ENCODE results near the gene NEGR1. TPM values are rescaled to one million over a fixed set of nuclear protein-coding genes. Genes with fewer than 3 reads are reported as not detected.

The NEGR1 gene
- total RNA-seq, 1 donor from 2014 or later: 7.6 TPM

DNA sequence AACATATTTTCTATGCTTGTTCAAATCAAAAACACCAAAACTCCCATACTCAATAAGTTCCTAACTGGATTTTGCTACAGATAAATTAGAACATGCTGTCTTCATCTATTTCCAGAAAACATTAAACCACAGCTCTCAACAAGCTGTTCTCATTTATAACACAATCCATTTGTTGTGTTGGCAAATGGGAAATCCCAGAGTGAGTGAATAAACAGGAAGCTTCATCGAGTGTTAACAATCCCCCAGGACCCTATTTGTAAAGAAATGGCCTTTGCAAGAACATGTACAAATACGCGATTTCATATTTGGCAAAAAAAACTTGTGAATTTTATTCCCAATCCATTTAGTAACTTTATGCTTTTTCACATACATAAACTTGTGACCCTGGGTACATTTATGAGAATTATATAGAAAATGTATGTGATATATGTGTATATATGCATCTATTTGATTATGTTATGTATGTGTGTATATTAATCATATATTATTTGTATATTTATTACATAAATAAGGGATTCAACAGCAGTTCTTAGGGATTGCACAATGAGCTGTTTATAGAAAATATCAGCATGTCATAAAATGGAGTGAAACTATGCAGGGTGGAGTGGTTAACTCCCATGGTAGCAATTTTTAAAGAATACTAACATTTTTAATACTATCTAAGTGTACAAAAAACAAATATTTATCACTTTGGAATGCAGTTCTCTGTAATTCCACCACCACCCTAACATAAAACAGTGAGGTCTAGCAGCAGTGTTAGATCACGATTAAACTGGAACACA is 160.0 kb downstream of the NEGR1 start:
- no peak overlapping the region for H3K4me3 Mint-ChIP-seq (ENCODE audit: unreplicated experiment)
- no peaks in the 10 kb centered on the region for H3K27me3 Mint-ChIP-seq (ENCODE audit: unreplicated experiment)
- no peaks in the 10 kb centered on the region for H3K36me3 Mint-ChIP-seq (ENCODE audit: unreplicated experiment)
- H3K27ac Mint-ChIP-seq (ENCODE audit: unreplicated experiment): no peak overlapping the region
- no peak for DNase-seq (ENCODE audit: extremely low spot score, unreplicated experiment)
- H3K4me1 Mint-ChIP-seq (ENCODE audit: unreplicated experiment): peaks cover 12% of the 10 kb centered on the region
- TF ChIP-seq, protein P1, sequence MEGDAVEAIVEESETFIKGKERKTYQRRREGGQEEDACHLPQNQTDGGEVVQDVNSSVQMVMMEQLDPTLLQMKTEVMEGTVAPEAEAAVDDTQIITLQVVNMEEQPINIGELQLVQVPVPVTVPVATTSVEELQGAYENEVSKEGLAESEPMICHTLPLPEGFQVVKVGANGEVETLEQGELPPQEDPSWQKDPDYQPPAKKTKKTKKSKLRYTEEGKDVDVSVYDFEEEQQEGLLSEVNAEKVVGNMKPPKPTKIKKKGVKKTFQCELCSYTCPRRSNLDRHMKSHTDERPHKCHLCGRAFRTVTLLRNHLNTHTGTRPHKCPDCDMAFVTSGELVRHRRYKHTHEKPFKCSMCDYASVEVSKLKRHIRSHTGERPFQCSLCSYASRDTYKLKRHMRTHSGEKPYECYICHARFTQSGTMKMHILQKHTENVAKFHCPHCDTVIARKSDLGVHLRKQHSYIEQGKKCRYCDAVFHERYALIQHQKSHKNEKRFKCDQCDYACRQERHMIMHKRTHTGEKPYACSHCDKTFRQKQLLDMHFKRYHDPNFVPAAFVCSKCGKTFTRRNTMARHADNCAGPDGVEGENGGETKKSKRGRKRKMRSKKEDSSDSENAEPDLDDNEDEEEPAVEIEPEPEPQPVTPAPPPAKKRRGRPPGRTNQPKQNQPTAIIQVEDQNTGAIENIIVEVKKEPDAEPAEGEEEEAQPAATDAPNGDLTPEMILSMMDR (IDR thresholded peaks at IDR 0.05): no peak
- no peaks in the 10 kb centered on the region for H3K9me3 Mint-ChIP-seq (ENCODE audit: unreplicated experiment)

DNA sequence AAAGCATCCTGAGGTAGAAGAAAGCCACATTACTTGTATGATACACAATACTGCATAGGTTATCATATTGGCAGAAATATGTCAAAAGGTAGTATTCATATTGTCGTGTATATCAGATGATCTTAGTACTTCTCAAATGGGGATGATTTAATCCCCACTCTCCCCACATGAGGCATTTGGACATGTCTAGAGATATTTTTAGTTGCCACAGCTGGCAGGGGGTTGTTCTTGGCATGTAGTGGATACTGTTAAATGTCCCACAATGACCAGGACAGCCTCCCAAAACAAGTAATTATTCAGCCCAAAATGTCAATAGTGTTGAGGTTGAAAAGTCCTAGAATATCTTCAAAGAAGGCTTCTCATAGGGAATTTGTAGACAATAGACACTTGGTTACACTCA is 162.8 kb downstream of the NEGR1 start:
- H3K4me3 Mint-ChIP-seq (ENCODE audit: unreplicated experiment): no peak overlapping the region
- H3K27ac Mint-ChIP-seq (ENCODE audit: unreplicated experiment): no peak overlapping the region
- no peaks in the 10 kb centered on the region for H3K27me3 Mint-ChIP-seq (ENCODE audit: unreplicated experiment)
- TF ChIP-seq, protein P1 (IDR thresholded peaks at IDR 0.05): no peak
- peaks cover 6% of the 10 kb centered on the region for H3K4me1 Mint-ChIP-seq (ENCODE audit: unreplicated experiment)
- H3K9me3 Mint-ChIP-seq (ENCODE audit: unreplicated experiment): no peaks in the 10 kb centered on the region
- DNase-seq (ENCODE audit: extremely low spot score, unreplicated experiment): no peak
- H3K36me3 Mint-ChIP-seq (ENCODE audit: unreplicated experiment): no peaks in the 10 kb centered on the region

DNA sequence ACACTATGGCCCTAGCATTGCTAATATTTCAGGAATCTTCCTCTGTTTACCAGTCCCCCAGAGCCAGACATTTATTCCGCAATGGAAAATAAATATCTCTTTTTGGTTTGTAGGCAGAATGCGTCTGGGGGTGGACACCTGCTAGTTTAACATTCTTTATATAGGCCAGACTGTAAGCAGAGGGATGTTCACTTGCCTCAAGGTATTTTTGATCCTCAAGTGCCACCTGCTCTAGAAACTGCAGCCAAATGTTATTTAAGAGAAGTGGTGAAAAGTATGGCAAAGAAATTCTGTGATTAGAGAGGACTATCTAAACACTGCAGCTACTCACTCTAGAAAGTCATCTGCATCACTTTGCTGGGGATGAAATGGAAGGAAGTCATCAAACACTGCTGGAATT is 164.7 kb downstream of the NEGR1 start:
- H3K27me3 Mint-ChIP-seq (ENCODE audit: unreplicated experiment): no peaks in the 10 kb centered on the region
- H3K27ac Mint-ChIP-seq (ENCODE audit: unreplicated experiment): no peak overlapping the region

DNA sequence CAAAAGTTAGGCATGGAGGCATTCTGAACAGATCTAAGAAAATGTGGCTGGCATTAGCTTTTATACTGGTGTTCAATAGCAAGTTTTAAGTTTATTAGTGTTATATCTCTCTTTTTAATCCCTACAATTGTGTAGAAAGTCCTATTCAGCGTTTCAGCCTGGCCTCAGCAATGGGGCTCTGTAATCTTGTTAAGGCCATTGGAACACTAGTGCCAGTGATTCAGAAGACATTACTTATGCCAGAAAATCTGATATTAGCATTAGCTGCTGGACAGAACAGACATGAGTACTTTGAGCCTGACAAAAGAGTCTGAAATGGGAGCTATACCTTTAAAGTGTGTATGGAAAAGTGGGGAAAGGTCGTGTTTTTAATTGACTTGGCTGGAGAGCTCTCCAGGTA is 167.0 kb downstream of the NEGR1 start:
- no peaks in the 10 kb centered on the region for H3K4me1 Mint-ChIP-seq (ENCODE audit: unreplicated experiment)
- H3K9me3 Mint-ChIP-seq (ENCODE audit: unreplicated experiment): no peaks in the 10 kb centered on the region
- DNase-seq (ENCODE audit: extremely low spot score, unreplicated experiment): no peak
- TF ChIP-seq, protein P1 (IDR thresholded peaks at IDR 0.05): no peak
- no peak overlapping the region for H3K27ac Mint-ChIP-seq (ENCODE audit: unreplicated experiment)
- no peaks in the 10 kb centered on the region for H3K27me3 Mint-ChIP-seq (ENCODE audit: unreplicated experiment)
- no peak overlapping the region for H3K4me3 Mint-ChIP-seq (ENCODE audit: unreplicated experiment)
- no peaks in the 10 kb centered on the region for H3K36me3 Mint-ChIP-seq (ENCODE audit: unreplicated experiment)

More for the DNA sequence above, 164.7 kb downstream of the NEGR1 start:
- TF ChIP-seq, protein P1 (IDR thresholded peaks at IDR 0.05): no peak
- no peak for DNase-seq (ENCODE audit: extremely low spot score, unreplicated experiment)
- Mint-ChIP-seq H3K4me3 (ENCODE audit: unreplicated experiment) (no peak overlapping the region), H3K36me3 (ENCODE audit: unreplicated experiment) (no peaks in the 10 kb centered on the region), H3K9me3 (ENCODE audit: unreplicated experiment) (no peaks in the 10 kb centered on the region), H3K4me1 (ENCODE audit: unreplicated experiment) (peaks cover 5% of the 10 kb centered on the region)

DNA sequence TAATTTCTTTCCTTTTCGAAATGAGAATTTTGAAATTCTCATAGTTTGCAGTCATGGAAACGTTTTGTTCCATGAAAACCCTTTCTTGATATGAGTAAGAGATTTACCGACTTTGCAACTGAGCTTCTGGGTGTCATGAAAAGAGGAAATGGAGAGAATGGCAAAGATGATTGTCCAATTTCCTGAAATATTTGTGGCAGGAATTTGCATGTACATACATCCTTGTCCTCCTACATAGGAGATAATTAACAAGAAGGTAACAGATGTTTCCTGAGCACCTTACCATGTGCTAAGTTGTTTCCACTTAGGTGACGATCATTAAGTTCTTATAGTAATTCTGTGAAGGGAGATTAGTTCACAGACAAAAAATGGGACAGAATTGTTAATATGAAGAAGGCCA is 170.7 kb downstream of the NEGR1 start:
- TF ChIP-seq, protein P1 (IDR thresholded peaks at IDR 0.05): no peak
- H3K4me1 Mint-ChIP-seq (ENCODE audit: unreplicated experiment): no peaks in the 10 kb centered on the region

More for the DNA sequence above, 170.7 kb downstream of the NEGR1 start:
- H3K4me3 Mint-ChIP-seq (ENCODE audit: unreplicated experiment): no peak overlapping the region
- no peak overlapping the region for H3K27ac Mint-ChIP-seq (ENCODE audit: unreplicated experiment)
- DNase-seq (ENCODE audit: extremely low spot score, unreplicated experiment): no peak
- no peaks in the 10 kb centered on the region for H3K27me3 Mint-ChIP-seq (ENCODE audit: unreplicated experiment)
- H3K36me3 Mint-ChIP-seq (ENCODE audit: unreplicated experiment): no peaks in the 10 kb centered on the region
- no peaks in the 10 kb centered on the region for H3K9me3 Mint-ChIP-seq (ENCODE audit: unreplicated experiment)
